Measurements from ENCODE around the gene PTPRE.

PTPRE gene

DNA sequence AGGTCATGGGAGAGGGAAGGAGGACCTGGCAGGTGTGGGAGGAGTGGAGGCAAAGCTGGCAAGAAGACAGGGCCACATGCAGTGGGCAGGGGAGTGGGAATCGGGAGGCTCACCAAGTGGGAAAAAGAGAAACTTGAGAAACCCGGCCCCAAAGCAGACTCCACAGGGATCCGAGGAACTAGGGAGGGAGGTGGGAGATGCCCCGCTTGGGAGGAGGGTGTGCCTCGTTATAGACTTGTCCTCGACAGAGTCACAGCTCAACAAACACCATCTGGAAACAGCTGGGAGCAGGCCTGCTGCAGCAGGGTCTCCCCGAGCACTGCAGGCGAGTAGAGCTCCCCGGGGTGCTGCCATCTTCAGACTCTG, 164.5 kb downstream of the PTPRE start:
- DNase-seq (ENCODE audit: low read depth), result no peak
- H3K4me3 ChIP-seq (ENCODE audit: low read length), result no peak overlapping the region
- TF ChIP-seq, protein P1, sequence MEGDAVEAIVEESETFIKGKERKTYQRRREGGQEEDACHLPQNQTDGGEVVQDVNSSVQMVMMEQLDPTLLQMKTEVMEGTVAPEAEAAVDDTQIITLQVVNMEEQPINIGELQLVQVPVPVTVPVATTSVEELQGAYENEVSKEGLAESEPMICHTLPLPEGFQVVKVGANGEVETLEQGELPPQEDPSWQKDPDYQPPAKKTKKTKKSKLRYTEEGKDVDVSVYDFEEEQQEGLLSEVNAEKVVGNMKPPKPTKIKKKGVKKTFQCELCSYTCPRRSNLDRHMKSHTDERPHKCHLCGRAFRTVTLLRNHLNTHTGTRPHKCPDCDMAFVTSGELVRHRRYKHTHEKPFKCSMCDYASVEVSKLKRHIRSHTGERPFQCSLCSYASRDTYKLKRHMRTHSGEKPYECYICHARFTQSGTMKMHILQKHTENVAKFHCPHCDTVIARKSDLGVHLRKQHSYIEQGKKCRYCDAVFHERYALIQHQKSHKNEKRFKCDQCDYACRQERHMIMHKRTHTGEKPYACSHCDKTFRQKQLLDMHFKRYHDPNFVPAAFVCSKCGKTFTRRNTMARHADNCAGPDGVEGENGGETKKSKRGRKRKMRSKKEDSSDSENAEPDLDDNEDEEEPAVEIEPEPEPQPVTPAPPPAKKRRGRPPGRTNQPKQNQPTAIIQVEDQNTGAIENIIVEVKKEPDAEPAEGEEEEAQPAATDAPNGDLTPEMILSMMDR (conservative IDR thresholded peaks at IDR 0.05; ENCODE audit: low read depth, low read length), result no peak

- DNase-seq (ENCODE audit: low read depth), result no peak
- H3K4me3 ChIP-seq (ENCODE audit: low read length), result no peak overlapping the region
- TF ChIP-seq, protein P1 (conservative IDR thresholded peaks at IDR 0.05; ENCODE audit: low read depth, low read length), result no peak
These were observed 165.1 kb downstream of the PTPRE start for GRCh38 chr10:128072046-128072445.

DNA sequence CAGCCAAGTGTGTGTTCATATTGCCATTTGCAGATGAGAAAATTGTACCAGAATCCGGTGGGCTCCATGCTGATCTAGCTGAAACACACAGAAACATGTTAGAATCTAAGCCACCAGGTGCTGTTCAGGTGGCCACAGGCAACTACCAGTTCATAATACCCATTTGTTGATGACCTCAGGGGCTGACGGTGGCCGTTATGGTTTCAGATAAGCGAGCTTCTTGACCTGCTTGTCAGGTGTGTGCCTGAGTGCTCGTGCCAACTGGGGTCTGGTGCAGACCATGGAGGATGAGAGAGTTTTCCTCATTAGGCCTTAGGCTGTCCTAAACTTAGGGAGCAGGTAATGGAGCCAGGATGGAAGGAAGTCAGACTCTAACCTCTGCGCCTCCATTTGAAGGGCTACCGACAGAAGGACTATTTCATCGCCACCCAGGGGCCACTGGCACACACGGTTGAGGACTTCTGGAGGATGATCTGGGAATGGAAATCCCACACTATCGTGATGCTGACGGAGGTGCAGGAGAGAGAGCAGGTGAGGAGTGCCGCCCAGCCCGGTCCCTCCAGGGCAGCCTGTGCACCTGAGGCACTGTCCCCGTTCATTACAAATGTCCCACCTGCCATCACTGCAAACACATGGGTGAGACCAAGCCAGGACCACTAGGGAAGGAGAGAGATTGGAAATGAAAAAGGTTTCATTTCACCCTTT, 166.2 kb downstream of the PTPRE start:
- H3K4me3 ChIP-seq (ENCODE audit: low read length), result no peak overlapping the region
- TF ChIP-seq, protein P1 (conservative IDR thresholded peaks at IDR 0.05; ENCODE audit: low read depth, low read length), result no peak
- no peak for DNase-seq (ENCODE audit: low read depth)

DNA sequence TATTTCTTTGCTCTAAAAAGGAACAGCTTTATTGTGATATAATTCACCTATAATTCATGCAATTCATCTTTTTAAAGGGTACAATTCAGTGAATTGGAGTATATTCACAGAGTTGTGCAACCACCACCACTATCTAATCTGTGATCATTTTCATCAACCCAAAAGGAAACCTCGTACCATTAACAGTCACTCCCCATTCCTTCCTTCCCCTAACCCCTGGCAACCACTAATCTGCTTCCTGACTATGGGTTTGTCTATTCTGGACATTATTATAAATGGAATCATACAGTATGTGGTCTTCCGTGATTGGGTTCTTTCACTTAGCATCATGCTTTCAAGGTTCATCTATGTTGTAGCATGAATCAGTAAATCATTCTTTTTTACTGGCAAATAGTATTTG, 167.0 kb downstream of the PTPRE start:
- DNase-seq (ENCODE audit: low read depth), result no peak

DNA sequence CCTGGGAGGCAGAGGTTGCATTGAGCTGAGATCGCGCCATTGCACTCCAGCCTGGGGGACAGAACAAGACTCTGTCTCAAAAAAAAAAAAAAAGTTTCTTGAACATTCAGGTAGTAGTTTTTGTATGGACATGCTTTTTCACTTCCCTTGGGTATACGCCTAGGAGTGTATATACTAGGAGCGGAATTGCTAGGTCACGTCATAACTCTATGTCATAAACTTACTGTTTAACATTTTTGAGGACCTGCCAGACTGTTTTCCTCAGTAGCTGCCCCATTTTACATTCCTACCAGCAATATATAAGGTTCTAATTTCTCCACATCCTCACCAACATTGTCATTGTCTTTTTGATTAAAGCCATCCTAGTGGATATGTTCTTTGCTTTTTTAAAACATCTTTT, 167.7 kb downstream of the PTPRE start:
- TF ChIP-seq, protein P1 (conservative IDR thresholded peaks at IDR 0.05; ENCODE audit: low read depth, low read length), result no peak
- H3K4me3 ChIP-seq (ENCODE audit: low read length), result no peak overlapping the region
- DNase-seq (ENCODE audit: low read depth), result no peak

More for the DNA sequence above, 167.0 kb downstream of the PTPRE start:
- H3K4me3 ChIP-seq (ENCODE audit: low read length), result no peak overlapping the region
- TF ChIP-seq, protein P1 (conservative IDR thresholded peaks at IDR 0.05; ENCODE audit: low read depth, low read length), result no peak

DNA sequence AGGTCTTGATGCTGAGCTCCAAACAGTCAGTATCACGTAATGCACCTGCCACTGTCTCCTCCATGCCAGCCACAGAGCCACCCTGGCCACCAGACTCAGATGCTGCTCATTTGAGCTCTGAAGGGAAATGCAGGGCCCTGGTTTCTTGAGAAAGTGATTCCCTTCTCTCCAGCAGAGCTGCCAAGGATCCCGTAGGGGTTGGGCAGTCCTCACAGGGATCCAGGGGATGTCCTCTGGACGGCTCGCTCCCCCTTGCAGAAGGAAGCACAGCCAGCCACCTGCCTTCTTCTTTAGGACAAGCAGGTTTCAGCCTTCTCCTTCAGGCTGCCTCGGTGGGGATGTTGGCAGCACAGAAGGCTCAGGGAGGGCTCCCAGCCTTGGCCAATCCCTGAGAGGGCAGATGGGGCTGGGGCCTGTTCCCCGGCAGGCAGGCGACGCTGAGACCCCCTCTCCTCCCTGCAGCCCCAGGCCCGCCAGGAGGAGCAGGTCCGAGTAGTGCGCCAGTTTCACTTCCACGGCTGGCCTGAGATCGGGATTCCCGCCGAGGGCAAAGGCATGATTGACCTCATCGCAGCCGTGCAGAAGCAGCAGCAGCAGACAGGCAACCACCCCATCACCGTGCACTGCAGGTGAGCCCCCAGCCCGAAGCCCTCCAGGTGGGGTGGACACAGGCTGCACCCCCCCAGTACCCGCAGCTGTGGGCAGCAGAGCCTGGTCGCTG, 170.4 kb downstream of the PTPRE start:
- TF ChIP-seq, protein P1 (conservative IDR thresholded peaks at IDR 0.05; ENCODE audit: low read depth, low read length), result no peak
- H3K4me3 ChIP-seq (ENCODE audit: low read length), result no peak overlapping the region
- no peak for DNase-seq (ENCODE audit: low read depth)

All from retinal pigment epithelial cell (primary cell).